Stimulated activated effector memory CD8-positive, alpha-beta T cell treated with anti-CD3 and anti-CD28 coated beads, Interleukin-12 subunit alpha, Interleukin-12 subunit beta, amount 100 ng/mL, for 72 hours (primary cell): ENCODE measurements around the gene ALX4.

Experiments used
- ATAC-seq: fragments of 150-1000 bp; cut with Tn5 transposase; 2 replicates; pipeline ENCODE4 v1.10.0; 2021
- DNase-seq, 2 donors: peaks; one replicate each; pipeline ENCODE4 v3.0.0; 2021 to 2022; ENCODE audit warnings: low spot score in 2 of 2
- H3K27ac Mint-ChIP-seq: one replicate; pipeline ENCODE4 v1.8.0; 2022; ENCODE audit warnings: mild to moderate bottlenecking, mixed read lengths
- H3K36me3 Mint-ChIP-seq: one replicate; pipeline ENCODE4 v1.8.0; 2022; ENCODE audit warnings: mild to moderate bottlenecking, mixed read lengths
- H3K4me1 Mint-ChIP-seq: one replicate; pipeline ENCODE4 v1.8.0; 2022; ENCODE audit warnings: mixed read lengths
- H3K4me3 Mint-ChIP-seq: one replicate; pipeline ENCODE4 v1.8.0; 2022; ENCODE audit warnings: mild to moderate bottlenecking, mixed read lengths
- H3K9me3 Mint-ChIP-seq: one replicate; pipeline ENCODE4 v1.8.0; 2022; ENCODE audit warnings: mixed read lengths

ALX4 gene

DNA sequence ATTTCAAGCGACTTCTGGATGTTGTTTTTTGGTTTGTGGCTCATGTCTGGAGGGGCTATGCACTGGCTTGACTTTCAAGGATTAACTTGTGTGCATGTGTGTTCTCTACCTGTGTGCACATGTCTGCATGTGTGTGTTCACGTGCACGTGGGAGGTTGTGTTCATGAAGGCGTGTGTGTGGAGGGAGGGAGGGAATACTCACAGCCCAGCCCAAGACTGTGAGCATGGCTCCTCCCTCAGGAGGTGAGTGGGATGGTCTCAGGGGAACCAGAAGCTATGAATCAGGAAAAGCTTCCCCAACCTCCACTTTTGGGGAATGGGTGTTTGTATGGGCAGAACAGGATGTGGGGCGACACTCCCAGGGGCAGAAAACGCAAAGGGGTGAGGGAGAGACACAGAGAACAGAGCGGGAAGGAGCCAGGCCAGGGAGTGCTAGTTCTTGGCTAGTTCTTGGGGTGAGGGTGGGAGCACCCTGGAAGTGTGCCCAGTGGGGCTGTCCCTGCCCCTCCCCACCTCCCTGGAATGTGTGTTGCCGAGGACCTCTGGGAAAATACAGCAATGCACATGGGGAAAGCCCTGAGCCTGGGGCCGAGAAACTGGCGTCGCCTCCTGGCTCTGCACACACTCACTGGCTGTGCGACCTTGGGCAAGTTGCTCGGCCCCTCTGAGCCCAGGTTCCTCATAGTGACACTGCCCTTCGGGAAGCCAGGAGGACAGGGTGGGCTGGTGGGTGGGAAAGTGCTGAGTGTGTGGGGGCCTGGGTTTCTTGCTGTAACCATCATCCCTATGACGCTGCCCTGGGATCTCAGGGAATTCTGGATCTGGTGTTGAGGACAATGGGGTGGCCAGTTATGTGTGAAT is 16.9 kb upstream of the ALX4 start:
- H3K36me3 Mint-ChIP-seq, result no peaks in the 10 kb centered on the region
- H3K4me1 Mint-ChIP-seq, result no peaks in the 10 kb centered on the region
- DNase-seq (no peak), ATAC-seq (no peak)
- no peak overlapping the region for H3K27ac Mint-ChIP-seq
- no peaks in the 10 kb centered on the region for H3K9me3 Mint-ChIP-seq
- no peak overlapping the region for H3K4me3 Mint-ChIP-seq

DNA sequence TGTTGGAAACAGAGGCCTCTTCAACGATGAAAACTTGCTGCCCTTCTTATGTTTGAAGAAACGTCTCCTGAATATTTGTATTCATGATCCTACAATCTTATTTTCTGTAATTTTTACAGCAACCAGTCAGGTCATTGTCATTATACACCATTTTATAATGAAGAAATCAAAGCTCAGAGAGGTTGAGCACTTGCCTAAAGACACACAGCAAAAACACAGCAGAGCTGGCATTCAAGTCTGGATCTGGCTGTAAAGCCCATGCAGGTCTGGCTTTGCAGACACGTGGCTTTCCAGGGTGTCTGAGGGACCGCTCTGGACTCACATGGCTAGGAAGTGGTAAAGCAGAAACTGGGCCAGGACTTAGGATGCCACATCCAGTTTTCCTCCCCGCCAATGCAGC is 15.8 kb upstream of the ALX4 start:
- H3K9me3 Mint-ChIP-seq, result no peaks in the 10 kb centered on the region
- H3K27ac Mint-ChIP-seq, result no peak overlapping the region
- H3K4me3 Mint-ChIP-seq, result no peak overlapping the region
- no peak for ATAC-seq
- no peak for DNase-seq
- no peaks in the 10 kb centered on the region for H3K4me1 Mint-ChIP-seq
- H3K36me3 Mint-ChIP-seq, result no peaks in the 10 kb centered on the region

DNA sequence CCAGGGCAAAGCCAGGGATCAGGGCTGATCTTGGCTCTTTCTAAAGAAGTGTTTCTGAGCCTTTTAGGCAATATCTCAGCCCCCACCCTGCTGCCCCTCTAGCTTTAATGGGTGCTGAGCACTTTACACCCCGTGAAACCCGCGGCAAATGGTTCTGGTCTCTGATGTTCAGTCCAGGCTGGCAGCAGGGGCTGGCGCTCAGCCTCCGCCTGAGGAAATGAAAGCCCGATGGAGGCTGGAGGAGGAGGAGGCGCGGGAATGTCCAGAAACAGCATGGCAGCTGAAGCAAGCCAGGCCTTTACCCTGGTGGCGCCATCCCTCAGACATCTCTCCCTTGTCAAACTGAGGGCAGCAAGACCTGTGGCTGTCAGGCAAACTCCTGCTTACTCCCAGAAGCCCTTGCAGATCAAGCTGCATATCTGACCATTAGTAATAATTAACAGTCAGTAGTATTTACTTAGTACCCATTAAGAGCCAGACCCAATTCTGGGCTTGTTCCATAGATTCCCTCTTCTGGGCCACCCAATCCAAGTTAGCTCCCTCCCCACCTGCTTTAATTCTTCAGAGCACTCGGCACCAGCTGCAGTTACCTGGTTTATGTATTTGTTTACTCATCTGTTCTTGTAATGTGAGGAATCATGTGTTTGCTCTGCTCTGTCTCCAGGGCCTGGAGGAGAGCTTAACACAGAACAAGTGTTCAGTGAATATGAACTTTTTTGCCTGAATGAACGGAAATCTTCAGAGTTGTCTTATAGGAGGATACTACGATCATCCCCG is 15.0 kb upstream of the ALX4 start:
- ATAC-seq (no peak), DNase-seq (no peak)
- H3K4me1 Mint-ChIP-seq, result no peaks in the 10 kb centered on the region
- H3K4me3 Mint-ChIP-seq, result no peak overlapping the region
- H3K36me3 Mint-ChIP-seq, result no peaks in the 10 kb centered on the region
- no peak overlapping the region for H3K27ac Mint-ChIP-seq
- H3K9me3 Mint-ChIP-seq, result no peaks in the 10 kb centered on the region

DNA sequence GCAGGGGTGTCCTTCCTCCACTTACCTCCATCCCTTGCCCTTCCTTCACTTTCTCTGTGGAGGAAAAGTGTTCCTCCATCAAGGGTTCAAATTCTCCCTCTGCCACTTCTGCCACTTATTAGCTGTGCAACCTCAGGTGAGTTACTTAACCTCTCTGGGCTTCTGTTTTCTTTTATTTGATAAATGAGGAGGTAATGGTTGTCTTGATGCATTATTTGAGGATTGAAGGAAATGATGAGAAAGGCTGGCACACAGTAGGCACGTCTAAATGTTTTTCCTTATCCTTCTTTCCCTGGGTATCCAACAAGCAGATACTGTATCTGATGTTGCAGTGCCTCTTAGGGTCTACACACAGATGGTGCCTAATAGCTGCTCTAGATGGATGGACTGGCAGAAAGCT is 14.3 kb upstream of the ALX4 start:
- Mint-ChIP-seq H3K27ac (no peak overlapping the region), H3K4me1 (peaks cover 6% of the 10 kb centered on the region), H3K9me3 (no peaks in the 10 kb centered on the region), H3K4me3 (no peak overlapping the region), H3K36me3 (no peaks in the 10 kb centered on the region)
- DNase-seq, result no peak
- ATAC-seq, result no peak

DNA sequence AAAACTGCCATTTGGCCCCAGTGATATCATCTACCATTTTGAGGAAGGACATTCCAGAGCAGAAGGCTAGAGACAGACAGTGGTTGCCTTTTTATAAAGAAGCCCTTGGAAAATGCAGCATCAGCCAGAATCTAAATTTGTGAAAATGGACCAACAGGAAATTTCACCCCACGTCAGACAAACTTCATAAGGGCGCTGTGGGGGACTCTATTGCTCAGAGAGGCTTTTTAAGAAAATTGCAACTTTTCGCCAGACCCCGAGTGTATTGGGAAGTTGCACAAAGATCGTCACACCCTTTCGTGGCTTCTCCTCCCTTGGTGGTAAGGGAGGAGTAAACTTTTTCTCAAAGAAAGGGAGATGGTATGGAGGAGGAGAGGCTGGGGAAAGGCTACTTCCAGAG is 12.3 kb upstream of the ALX4 start:
- no peak overlapping the region for H3K27ac Mint-ChIP-seq
- DNase-seq (no peak), ATAC-seq (no peak)
- H3K36me3 Mint-ChIP-seq, result no peaks in the 10 kb centered on the region
- no peaks in the 10 kb centered on the region for H3K9me3 Mint-ChIP-seq
- no peak overlapping the region for H3K4me3 Mint-ChIP-seq
- peaks cover 11% of the 10 kb centered on the region for H3K4me1 Mint-ChIP-seq

DNA sequence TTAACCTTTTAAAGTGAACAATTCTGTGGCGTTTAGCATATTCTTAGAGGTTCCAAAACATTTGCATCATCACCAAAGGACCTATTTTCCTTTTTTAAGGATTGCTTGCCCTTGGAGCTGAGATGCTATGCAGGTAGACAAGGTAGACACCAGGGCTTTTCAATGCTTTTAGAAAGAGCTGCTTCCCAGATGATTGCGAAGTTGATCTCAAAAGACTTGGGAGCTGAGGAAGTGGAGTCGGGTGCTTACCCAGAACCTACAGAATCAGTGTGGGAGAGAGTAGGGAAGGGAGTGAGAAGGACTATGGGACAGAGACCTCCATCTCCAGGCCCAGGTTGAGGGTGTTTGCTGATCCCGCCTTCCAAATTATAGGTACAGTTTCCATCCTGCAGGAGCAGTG is 11.1 kb upstream of the ALX4 start:
- DNase-seq (no peak), ATAC-seq (no peak)
- Mint-ChIP-seq H3K36me3 (no peaks in the 10 kb centered on the region), H3K4me1 (peaks cover 20% of the 10 kb centered on the region), H3K4me3 (no peak overlapping the region), H3K9me3 (no peaks in the 10 kb centered on the region), H3K27ac (no peak overlapping the region)

DNA sequence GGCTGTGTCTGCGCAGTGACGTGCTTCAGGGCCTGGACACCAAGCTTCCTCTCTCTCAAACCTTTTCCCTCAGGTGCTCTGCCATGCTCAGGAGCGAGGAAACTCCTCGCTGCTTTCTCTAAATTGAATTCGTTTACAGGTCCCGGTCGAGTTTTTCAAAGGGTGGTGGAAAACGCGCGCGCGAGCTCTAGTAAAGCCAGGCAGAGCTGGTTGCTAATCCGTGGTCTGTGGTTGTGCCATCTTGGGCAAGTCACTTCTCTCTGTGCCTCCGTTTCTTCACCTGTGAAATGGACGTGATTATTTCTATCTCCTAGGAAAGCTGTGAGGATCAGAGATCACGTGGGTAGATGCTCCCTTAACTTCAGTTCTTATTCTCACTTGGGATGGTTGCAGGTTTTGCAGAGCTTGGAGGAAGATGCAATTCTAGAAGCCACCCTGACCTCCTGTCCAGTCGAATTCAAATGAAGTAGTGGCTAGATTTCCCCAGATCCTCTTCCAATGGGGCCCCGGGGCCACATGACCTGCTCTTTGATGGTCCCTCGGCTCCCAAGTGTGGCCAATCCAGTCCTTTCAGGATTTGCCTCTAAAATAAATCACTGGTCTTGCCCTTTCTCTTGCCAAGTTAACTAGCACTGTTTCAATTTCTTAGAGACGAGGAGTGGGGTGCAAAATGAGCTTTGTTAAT is 10.5 kb upstream of the ALX4 start:
- Mint-ChIP-seq H3K36me3 (no peaks in the 10 kb centered on the region), H3K4me1 (peaks cover 23% of the 10 kb centered on the region), H3K4me3 (no peak overlapping the region), H3K9me3 (no peaks in the 10 kb centered on the region), H3K27ac (no peak overlapping the region)
- DNase-seq (no peak), ATAC-seq (no peak)

DNA sequence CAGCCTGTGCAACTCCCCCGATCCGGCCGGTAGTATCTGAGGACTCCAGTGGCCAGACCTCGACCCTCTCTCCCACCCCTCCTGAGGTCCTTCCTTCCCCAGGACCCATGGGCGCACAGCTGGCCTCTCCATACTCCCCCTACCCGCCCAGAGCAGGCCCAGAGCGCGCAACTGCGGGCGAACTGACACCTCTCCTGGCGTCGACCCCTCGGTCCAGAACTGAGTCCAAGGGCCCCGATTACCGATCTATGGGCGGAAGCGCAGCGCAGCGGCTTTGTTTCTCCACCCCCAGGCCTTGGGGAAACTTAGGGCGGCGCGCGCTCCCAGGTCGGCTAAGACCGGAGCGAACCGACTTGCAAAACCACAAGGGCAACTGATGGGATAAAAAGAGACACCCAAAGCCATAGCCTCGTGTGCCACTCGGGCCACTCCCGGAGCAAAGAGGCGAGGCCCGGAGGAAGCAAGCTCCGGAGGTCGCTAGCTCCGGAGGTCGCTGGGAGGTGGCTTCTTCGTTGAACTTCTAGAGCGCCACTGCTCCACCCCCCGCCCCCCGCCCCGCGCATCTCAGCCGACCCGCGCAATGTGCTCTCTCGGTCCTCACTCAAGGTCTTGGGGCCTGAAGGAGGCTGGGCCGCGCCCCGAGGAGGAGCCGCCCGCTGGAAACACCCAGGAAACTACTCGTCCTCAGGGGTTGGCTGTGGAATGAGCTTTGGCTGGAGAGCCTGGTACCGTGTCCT is 9.8 kb upstream of the ALX4 start:
- Mint-ChIP-seq H3K4me3 (no peak overlapping the region), H3K9me3 (no peaks in the 10 kb centered on the region), H3K27ac (no peak overlapping the region), H3K36me3 (no peaks in the 10 kb centered on the region), H3K4me1 (peaks cover 28% of the 10 kb centered on the region)
- ATAC-seq, result no peak
- DNase-seq, result no peak

DNA sequence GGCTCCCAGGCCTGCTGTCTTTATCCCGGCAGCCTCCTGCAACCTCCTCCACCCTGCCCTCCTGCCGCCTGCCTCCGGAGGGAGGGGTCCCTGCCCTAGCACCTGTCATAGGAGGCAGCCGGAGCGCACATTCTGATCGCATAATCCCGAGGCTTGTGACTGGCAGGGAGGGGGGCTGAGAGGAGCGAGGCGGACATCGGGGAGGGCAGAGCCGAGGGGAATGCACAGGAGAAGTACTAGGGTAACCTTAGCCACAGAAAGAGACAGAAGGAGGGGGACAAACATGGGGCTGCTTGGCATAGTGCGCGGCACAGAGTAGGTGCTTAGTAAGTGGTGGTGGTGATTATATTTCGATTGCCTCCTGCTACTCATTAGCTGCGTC is 9.2 kb upstream of the ALX4 start:
- Mint-ChIP-seq H3K9me3 (no peaks in the 10 kb centered on the region), H3K4me3 (no peak overlapping the region), H3K4me1 (peaks cover 28% of the 10 kb centered on the region), H3K36me3 (no peaks in the 10 kb centered on the region), H3K27ac (no peak overlapping the region)
- ATAC-seq (no peak), DNase-seq (no peak)

DNA sequence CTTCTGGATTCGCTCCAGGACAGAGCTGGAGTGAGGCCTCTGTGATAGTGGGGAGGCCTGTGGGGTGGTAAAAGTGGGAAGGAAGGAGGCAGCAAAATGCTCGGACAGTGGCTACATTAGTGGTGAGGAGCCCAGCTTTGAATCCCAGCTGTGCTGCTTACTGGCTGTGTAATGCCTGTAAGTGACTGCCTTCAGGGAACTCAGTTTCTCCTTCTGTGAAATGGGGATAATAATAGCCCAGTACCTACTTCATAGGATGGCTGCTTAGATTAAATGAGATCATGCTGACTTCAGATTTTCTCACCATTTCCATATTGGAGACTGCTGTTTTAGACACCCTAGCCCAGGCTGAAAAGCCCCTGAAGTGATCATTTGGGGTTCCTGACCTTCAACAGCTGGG is 8.4 kb upstream of the ALX4 start:
- no peaks in the 10 kb centered on the region for H3K36me3 Mint-ChIP-seq
- H3K4me3 Mint-ChIP-seq, result no peak overlapping the region
- H3K4me1 Mint-ChIP-seq, result peaks cover 28% of the 10 kb centered on the region
- H3K27ac Mint-ChIP-seq, result no peak overlapping the region
- ATAC-seq, result no peak
- DNase-seq, result no peak
- H3K9me3 Mint-ChIP-seq, result no peaks in the 10 kb centered on the region

DNA sequence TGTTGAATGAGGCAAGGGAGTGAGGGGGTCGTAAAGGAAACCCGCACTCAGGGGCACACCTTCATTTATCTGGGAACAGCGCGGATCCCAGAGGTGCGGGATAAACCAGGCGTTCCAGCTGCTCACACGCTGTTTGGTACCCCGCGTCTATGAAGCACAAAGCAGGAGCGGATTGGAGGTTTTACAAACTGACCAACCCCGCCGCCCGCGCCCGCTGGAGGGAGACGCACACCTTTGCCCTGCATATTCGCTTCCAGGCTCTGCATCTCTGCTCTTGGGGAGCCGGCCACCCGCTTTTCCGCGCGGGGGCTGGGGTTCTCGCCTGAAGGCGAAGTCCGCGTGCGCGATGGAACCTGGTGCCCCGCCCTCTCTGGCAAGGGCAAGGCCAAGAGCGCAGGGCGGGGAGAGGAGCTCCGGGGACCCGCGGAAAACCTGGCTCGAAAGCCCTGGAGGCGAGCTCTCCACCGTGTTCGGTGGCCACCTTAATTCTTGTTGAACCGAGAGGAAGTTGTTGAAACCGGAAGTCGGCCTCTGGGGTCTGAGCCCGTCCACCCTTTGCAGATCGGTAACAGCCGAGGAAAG is 6.8 kb upstream of the ALX4 start:
- Mint-ChIP-seq H3K4me1 (peaks cover 28% of the 10 kb centered on the region), H3K9me3 (no peaks in the 10 kb centered on the region), H3K27ac (no peak overlapping the region), H3K4me3 (peak overlapping the region; percentile 56), H3K36me3 (no peaks in the 10 kb centered on the region)
- no peak for DNase-seq
- ATAC-seq, result no peak

DNA sequence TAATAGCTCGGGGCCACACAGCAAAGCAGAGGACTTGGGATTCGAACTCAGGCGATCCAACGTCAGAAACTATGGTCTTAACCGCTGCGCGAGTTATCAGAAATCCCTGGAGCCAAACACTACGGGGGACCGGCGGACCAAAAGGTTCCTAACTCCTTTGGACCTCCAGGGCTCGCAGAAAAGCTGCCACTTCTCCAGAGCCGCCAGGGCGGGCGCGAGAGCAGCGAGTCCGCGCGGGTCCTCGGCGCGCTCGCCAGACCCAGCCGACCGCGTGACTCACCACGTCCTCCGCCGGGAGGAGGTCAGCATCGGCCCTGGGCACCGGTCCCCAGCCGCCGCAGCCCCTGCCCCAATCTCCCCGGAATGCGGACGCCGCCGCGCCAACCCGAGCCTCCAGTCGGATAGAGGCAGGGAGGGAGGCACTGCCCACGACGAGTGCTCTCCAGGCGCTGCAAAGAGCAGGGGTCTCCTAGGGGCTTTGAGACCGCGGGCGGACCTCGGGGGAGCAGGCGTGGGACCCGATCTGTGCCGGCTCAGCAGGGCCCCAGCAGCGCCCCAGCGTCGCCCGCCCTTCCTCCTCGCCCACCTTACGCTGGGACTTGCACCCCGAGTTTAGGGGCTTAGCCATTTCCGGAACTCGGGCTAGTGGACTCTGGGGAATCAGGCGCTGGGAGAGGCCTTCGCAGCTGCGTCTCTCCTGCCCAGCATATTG is 6.2 kb upstream of the ALX4 start:
- Mint-ChIP-seq H3K36me3 (no peaks in the 10 kb centered on the region), H3K27ac (no peak overlapping the region), H3K4me1 (peaks cover 28% of the 10 kb centered on the region), H3K4me3 (peak overlapping the region; percentile 56), H3K9me3 (no peaks in the 10 kb centered on the region)
- ATAC-seq, result no peak
- no peak for DNase-seq

DNA sequence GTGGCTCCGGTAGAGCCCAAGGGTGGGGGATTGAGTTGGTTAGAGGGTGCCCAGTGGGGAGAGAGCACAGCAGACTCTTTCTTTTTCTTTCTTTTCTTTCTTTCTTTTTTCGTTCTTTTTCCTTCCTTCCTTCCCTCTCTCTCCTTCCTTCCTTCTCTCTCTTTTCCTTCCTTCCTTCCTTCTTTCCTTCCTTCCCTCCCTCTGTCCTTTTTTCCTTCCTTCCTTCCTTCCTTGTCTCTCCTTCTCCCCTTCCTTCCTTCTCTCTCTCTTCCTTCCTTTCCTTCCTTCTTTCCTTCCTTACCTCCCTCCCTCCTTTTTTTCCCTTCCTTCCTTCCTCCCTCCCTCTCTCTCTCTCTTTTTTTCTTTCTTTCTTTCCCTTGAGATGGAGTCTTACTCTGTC is 4.8 kb upstream of the ALX4 start:
- Mint-ChIP-seq H3K36me3 (no peaks in the 10 kb centered on the region), H3K27ac (no peak overlapping the region), H3K9me3 (no peaks in the 10 kb centered on the region), H3K4me1 (peaks cover 27% of the 10 kb centered on the region), H3K4me3 (no peak overlapping the region)
- DNase-seq (no peak), ATAC-seq (no peak)

DNA sequence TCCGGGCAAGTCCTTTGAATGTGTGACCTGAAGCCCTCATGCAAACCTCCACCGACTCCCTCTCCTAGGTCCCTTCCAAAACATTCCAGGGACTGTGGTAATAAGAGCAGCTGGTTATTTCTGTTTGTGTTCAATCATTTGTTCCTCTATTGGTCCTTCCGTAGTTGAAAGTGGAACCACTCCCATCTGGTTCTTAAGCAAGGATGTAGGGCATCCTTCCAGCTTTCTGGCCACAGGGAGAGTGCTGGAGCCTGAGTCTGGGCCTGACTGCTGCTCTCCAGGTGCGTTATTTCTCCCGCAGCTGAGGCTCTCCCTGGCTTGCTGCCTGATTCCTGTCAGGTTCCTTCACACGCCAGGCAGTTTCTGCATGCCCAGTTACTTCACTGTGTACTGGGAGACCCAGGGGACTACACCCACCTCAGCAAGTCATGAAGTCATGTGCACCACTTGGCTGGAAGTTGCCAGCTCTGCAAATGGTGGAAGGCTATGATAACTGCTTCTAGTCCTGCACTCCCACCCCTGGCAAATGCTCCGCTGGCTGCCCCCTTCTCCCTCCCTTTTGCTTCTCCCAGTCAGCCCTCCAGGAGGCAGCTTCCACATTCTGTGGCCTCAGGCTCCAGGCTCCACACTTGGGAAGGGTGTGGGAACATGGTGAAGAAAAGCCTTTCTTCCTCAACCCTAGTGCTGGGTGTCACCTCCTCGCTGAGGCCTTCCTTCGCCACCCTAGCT is 4.0 kb upstream of the ALX4 start:
- Mint-ChIP-seq H3K9me3 (no peaks in the 10 kb centered on the region), H3K36me3 (no peaks in the 10 kb centered on the region), H3K27ac (no peak overlapping the region), H3K4me1 (peaks cover 19% of the 10 kb centered on the region), H3K4me3 (no peak overlapping the region)
- no peak for ATAC-seq
- DNase-seq, result no peak
